GM18520 (cell line): ENCODE results near the gene KRT86.
"Not testable (repeated sequence)": the region's sequence is repeated elsewhere in the genome, so short reads cannot be mapped to it uniquely, and the experiment has no call there.

ENCODE experiments used
- ATAC-seq: cut with Tn5 transposase; IDR thresholded peaks from one replicate; pipeline ENCODE4 v1.9.1; 2021; ENCODE audit not compliant: unreplicated experiment

The KRT86 gene

GRCh38 chr12:52290483-52291134 is 16.2 kb downstream of the KRT86 start:
- ATAC-seq, result not testable (repeated sequence)

GRCh38 chr12:52291267-52291935 is 17.0 kb downstream of the KRT86 start, which contains the start of gene KRT81:
TSS of gene KRT81 (minus strand) at chr12:52291534. CDS start at chr12:52291465, 69 bp downstream.
- ATAC-seq, result no peak

GRCh38 chr12:52293926-52294325 is 19.5 kb downstream of the KRT86 start:
- ATAC-seq, result no peak

GRCh38 chr12:52294803-52295202 is 20.4 kb downstream of the KRT86 start:
- ATAC-seq, result no peak

- no peak for ATAC-seq
These were observed 21.2 kb downstream of the KRT86 start for GRCh38 chr12:52295663-52296062.

- ATAC-seq, result no peak
These were observed 22.2 kb downstream of the KRT86 start for GRCh38 chr12:52296572-52297215.

GRCh38 chr12:52298677-52299190 is 24.3 kb downstream of the KRT86 start:
- no peak for ATAC-seq

GRCh38 chr12:52300796-52301691 is 26.6 kb downstream of the KRT86 start:
- ATAC-seq, result no peak

GRCh38 chr12:52301721-52302120 is 27.3 kb downstream of the KRT86 start:
- not testable (repeated sequence) for ATAC-seq

GRCh38 chr12:52302242-52302914 is 27.9 kb downstream of the KRT86 start:
- not testable (repeated sequence) for ATAC-seq

- not testable (repeated sequence) for ATAC-seq
These were observed 30.5 kb downstream of the KRT86 start for GRCh38 chr12:52304941-52305411.

- ATAC-seq, result no peak
These were observed 31.7 kb downstream of the KRT86 start for GRCh38 chr12:52305921-52306705.

GRCh38 chr12:52306731-52307130 is 32.3 kb downstream of the KRT86 start:
- no peak for ATAC-seq

GRCh38 chr12:52307836-52308805 is 33.7 kb downstream of the KRT86 start:
- no peak for ATAC-seq

- ATAC-seq, result no peak
These were observed 34.5 kb downstream of the KRT86 start for GRCh38 chr12:52308806-52309425.

GRCh38 chr12:52310622-52311284 is 36.3 kb downstream of the KRT86 start:
- no peak for ATAC-seq

- ATAC-seq, result no peak
These were observed 36.8 kb downstream of the KRT86 start for GRCh38 chr12:52311285-52311648.
